K562 (cell line): Measurements from ENCODE around the gene PIGB. TPM values are rescaled to one million over a fixed set of nuclear protein-coding genes. Genes with fewer than 3 reads are reported as not detected.

ENCODE experiments used
- ARID2 ChIP-seq: fragments of 450-650 bp; IDR thresholded peaks from 2 replicates; pipeline ENCODE4 v1.6.1; 2017; ENCODE audit warnings: antibody characterized with exemption, mild to moderate bottlenecking
- C11orf30 ChIP-seq: fragments of 450-650 bp; IDR thresholded peaks from 2 replicates; pipeline ENCODE4 v1.6.1; 2016; ENCODE audit warnings: low read depth, mild to moderate bottlenecking
- CAMTA2 ChIP-seq: fragments of 250-450 bp; sonication (Bioruptor Pico); conservative IDR thresholded peaks from 2 replicates; pipeline ENCODE4 v1.5.1; 2022
- CBFA2T2 ChIP-seq: fragments of 450-650 bp; conservative IDR thresholded peaks from 2 replicates; pipeline ENCODE4 v1.6.1; 2017; ENCODE audit warnings: mild to moderate bottlenecking
- CREB1 ChIP-seq, 2 experiments: sonication (generic) in 1 of 2; formaldehyde crosslinking in 1 of 2; IDR thresholded peaks; 2 replicates each; pipeline versions ENCODE4 v1.6.1 to v1.8.0; 2012 to 2022; ENCODE audit warnings: inconsistent platforms in 1 of 2, mild to moderate bottlenecking in 1 of 2, missing genetic modification reagents in 1 of 2, moderate library complexity in 1 of 2
- ERF ChIP-seq: fragments of 450-650 bp; formaldehyde crosslinking; IDR thresholded peaks from 2 replicates; pipeline ENCODE4 v1.4.0; 2020; ENCODE audit warnings: mild to moderate bottlenecking, mixed read lengths
- ESRRA ChIP-seq: fragments of 450-650 bp; IDR thresholded peaks from 2 replicates; pipeline ENCODE4 v1.6.1; 2014; ENCODE audit warnings: low read depth, mild to moderate bottlenecking, moderate library complexity, borderline replicate concordance
- FOXA1 ChIP-seq: fragments of 450-650 bp; IDR thresholded peaks from 2 replicates; pipeline ENCODE4 v1.6.1; 2016; ENCODE audit warnings: mild to moderate bottlenecking, borderline replicate concordance
- FOXK1 ChIP-seq: sonication (generic); formaldehyde crosslinking; IDR thresholded peaks from 2 replicates; pipeline ENCODE4 v1.8.0; 2022; ENCODE audit warnings: missing genetic modification reagents, mild to moderate bottlenecking, borderline replicate concordance
- GTF2F1 ChIP-seq: IDR thresholded peaks from 2 replicates; pipeline ENCODE4 v1.6.1; 2011; ENCODE audit warnings: low read depth, low read length, improper control_type of control experiment
- HEY1 ChIP-seq: fragments of 250-450 bp; sonication (Bioruptor Pico); IDR thresholded peaks from 2 replicates; pipeline ENCODE4 v1.5.0; 2020; ENCODE audit warnings: mild to moderate bottlenecking, moderate library complexity, borderline replicate concordance
- LCOR ChIP-seq: sonication (generic); formaldehyde crosslinking; IDR thresholded peaks from 2 replicates; pipeline ENCODE4 v1.8.0; 2022; ENCODE audit warnings: mild to moderate bottlenecking, missing genetic modification reagents
- MAFG ChIP-seq: fragments of 450-650 bp; conservative IDR thresholded peaks from 2 replicates; pipeline ENCODE4 v1.6.1; 2016; ENCODE audit warnings: missing genetic modification characterization, missing compliant biosample characterization
- MLLT1 ChIP-seq, 2 experiments: fragments of 450-650 bp; IDR thresholded peaks; 2 replicates each; pipeline ENCODE4 v1.6.1; 2016
- MTA2 ChIP-seq: fragments of 450-650 bp; IDR thresholded peaks from 2 replicates; pipeline ENCODE4 v1.6.1; 2016; ENCODE audit warnings: low read depth
- NFE2 ChIP-seq: IDR thresholded peaks from 2 replicates; pipeline ENCODE4 v1.6.1; 2014; ENCODE audit warnings: antibody characterized with exemption, low read depth
- SP1 ChIP-seq: sonication (generic); formaldehyde crosslinking; IDR thresholded peaks from 2 replicates; pipeline ENCODE4 v1.8.1; 2022; ENCODE audit warnings: mild to moderate bottlenecking, missing genetic modification reagents
- SPI1 ChIP-seq: IDR thresholded peaks from 2 replicates; pipeline ENCODE4 v1.6.1; 2011; ENCODE audit warnings: low read depth, low read length, control low read depth, borderline replicate concordance
- TCF7L2 ChIP-seq: fragments of 150-350 bp; IDR thresholded peaks from 2 replicates; pipeline ENCODE4 v1.6.1; 2016; ENCODE audit warnings: low read depth, mild to moderate bottlenecking, low read length, moderate library complexity
- ZBTB33 ChIP-seq: sonication (generic); formaldehyde crosslinking; IDR thresholded peaks from 2 replicates; pipeline ENCODE4 v1.8.1; 2023; ENCODE audit warnings: mild to moderate bottlenecking, missing genetic modification reagents
- ZBTB7A ChIP-seq: IDR thresholded peaks from 2 replicates; pipeline ENCODE4 v1.6.1; 2011; ENCODE audit warnings: low read depth, mild to moderate bottlenecking, low read length, moderate library complexity, borderline replicate concordance; ENCODE audit not compliant: control insufficient read depth
- ZKSCAN8 ChIP-seq: fragments of 200-800 bp; sonication (Bioruptor generic); IDR thresholded peaks from 2 replicates; pipeline ENCODE4 v1.6.1; 2016; ENCODE audit warnings: missing genetic modification characterization, missing compliant biosample characterization
- ZNF239 ChIP-seq: fragments of 250-450 bp; sonication (Bioruptor Pico); IDR thresholded peaks from 2 replicates; pipeline ENCODE4 v1.4.0; 2020; ENCODE audit warnings: mild to moderate bottlenecking
- ZNF316 ChIP-seq: fragments of 450-650 bp; IDR thresholded peaks from 2 replicates; pipeline ENCODE4 v1.6.1; 2016
- polyA plus RNA-seq, 8 experiments: library from polyadenylated mRNA; depleted of rRNA in 4 of 8; stranded (reverse) in 5 of 8; unstranded in 3 of 8; fragments of >200 nt; fragmentation: Nextera tagmentation in 2 of 8; fragmentation: Illumina TruSeq in 1 of 8; extraction: Ambion mirVana in 2 of 8; extraction: Trizol in 1 of 8; gene quantifications; 2 replicates each; pipeline versions ENCODE4 v1.2.1 to v1.2.3, GENCODE V29; 2011 to 2014; ENCODE audit warnings: inconsistent platforms in 1 of 8, missing spikeins in 1 of 8
- total RNA-seq, 7 experiments: library from RNA; depleted of rRNA in 6 of 7; stranded (reverse); fragments of >200 nt in 6 of 7; fragmentation: Illumina TruSeq in 2 of 7; extraction: Trizol in 2 of 7; gene quantifications; 2 replicates each; pipeline versions ENCODE4 v1.2.1 to v1.2.3, GENCODE V29; 2011 to 2021; ENCODE audit warnings: low replicate concordance in 1 of 7
- TF ChIP-seq, protein P1 (sequence below): sonication (generic); IDR thresholded peaks from 2 replicates; pipeline ENCODE4 v1.6.1; 2016

Gene PIGB
- total and polyA plus RNA-seq, 9 of the 15 experiments (the other 6 are each of a cell fraction or from before 2014, with no cell fraction given) = 9.9 to 32.3 (median 18.2) TPM

- TF ChIP-seq ERF = no peak
- TF ChIP-seq, protein P1, sequence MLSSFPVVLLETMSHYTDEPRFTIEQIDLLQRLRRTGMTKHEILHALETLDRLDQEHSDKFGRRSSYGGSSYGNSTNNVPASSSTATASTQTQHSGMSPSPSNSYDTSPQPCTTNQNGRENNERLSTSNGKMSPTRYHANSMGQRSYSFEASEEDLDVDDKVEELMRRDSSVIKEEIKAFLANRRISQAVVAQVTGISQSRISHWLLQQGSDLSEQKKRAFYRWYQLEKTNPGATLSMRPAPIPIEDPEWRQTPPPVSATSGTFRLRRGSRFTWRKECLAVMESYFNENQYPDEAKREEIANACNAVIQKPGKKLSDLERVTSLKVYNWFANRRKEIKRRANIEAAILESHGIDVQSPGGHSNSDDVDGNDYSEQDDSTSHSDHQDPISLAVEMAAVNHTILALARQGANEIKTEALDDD = no peak
- TF ChIP-seq GTF2F1 = 0 out of 2 replicates have a peak, but pooled peaks have one; percentile 29
- peak; percentile 29; the same call in 1 of the 2 replicates for TF ChIP-seq ZNF316
- TF ChIP-seq SPI1 = peak; percentile 48; the same call in 1 of the 2 replicates
- TF ChIP-seq ZBTB33 (CRISPR knock-in tag) = peak; percentile 51; the same call in 1 of the 2 replicates
- no peak for TF ChIP-seq MAFG
- TF ChIP-seq ESRRA = peak; percentile 80; the same call in 1 of the 2 replicates
- TF ChIP-seq CBFA2T2 = no peak
- TF ChIP-seq LCOR (CRISPR knock-in tag) = peak; percentile 19; the same call in 1 of the 2 replicates
- peak; percentile 76 to 87 for TF ChIP-seq MLLT1 (IDR thresholded peaks at IDR 0.05)
- no peak; the same call in 1 of the 2 replicates for TF ChIP-seq SP1 (CRISPR knock-in tag)
- TF ChIP-seq HEY1 = no peak
- TF ChIP-seq CREB1 (IDR thresholded peaks at IDR 0.05) = peak; percentile 56; the same call in 1 of the 2 replicates
- TF ChIP-seq CREB1 (CRISPR knock-in tag; IDR thresholded peaks at IDR 0.05) = peak; percentile 42; the same call in 1 of the 2 replicates
- peak; percentile 61; the same call in 1 of the 2 replicates for TF ChIP-seq ZKSCAN8 (CRISPR knock-in tag)
- TF ChIP-seq ZBTB7A = peak; percentile 76; the same call in 1 of the 2 replicates
- no peak for TF ChIP-seq ZNF239
- TF ChIP-seq TCF7L2 = no peak
- TF ChIP-seq MTA2 = no peak; the same call in 1 of the 2 replicates
- TF ChIP-seq C11orf30 = peak; percentile 59
- TF ChIP-seq FOXA1 = no peak
- no peak for TF ChIP-seq NFE2
- TF ChIP-seq CAMTA2 (CRISPR knock-in tag) = no peak
- no peak for TF ChIP-seq FOXK1 (CRISPR knock-in tag)
- peak; percentile 55; the same call in 1 of the 2 replicates for TF ChIP-seq ARID2
Measured at GRCh38 chr15:55318588-55319494, at the start of gene PIGB, which contains the start of gene PIGBOS1 (continued).
